GM03348 (cell line): Measurements from ENCODE around the gene CORO1A.
"Not testable (repeated sequence)": the region's sequence is repeated elsewhere in the genome, so short reads cannot be mapped to it uniquely, and the experiment has no call there.

Experiments
- DNase-seq: peaks from one replicate; pipeline ENCODE4 v3.0.0; 2012; ENCODE audit warnings: low spot score

The CORO1A gene

DNA sequence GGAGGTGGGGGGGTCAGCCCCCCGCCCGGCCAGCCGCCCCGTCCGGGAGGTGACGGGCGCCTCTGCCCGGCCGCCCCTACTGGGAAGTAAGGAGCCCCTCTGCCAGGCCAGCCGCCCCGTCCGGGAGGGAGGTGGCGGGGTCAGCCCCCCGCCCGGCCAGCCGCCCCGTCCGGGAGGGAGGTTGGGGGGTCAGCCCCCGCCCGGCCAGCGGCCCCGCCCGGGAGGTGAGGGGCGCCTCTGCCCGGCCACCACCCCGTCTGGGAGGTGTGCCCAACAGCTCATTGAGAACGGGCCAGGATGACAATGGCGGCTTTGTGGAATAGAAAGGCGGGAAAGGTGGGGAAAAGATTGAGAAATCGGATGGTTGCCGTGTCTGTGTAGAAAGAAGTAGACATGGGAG, 13.3 kb upstream of the CORO1A start:
- DNase-seq = not testable (repeated sequence)

DNA sequence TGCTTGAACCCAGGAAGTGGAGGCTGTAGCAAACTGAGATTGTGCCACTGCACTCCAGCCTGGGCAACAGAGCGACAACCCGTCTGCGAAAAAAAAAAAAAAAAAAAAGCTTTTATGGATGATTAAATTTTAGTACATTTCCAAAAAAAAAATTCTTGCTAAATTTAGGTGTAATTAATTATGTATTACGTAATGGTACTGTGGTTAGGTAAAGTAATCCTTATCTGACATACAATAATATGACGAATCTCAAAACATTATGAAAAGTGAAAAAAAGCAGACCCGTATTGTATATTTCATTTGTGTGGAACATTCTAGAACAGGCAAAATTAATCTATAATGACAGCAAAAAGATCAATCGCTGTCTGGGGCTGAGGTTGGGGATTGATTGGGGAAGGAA, 10.3 kb upstream of the CORO1A start:
- DNase-seq = no peak

DNA sequence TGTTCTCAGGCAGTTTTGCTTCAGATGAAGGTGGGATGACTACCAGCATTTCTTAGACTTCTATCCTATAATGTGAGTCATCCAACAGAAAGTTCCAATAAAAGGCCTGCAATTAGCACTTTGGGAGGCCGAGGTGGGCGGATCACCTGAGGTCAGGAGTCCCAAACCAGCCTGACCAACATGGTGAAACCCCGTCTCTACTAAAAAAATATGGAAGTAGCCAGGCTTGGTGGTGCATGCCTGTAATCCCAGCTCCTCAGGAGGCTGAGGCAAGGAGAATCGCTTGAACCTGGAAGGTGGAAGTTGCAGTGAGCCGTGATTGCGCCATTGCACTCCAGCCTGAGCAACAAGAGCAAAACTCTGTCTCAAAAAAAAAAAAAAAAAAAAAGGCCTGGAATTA, 6.5 kb upstream of the CORO1A start:
- not testable (repeated sequence) for DNase-seq

DNA sequence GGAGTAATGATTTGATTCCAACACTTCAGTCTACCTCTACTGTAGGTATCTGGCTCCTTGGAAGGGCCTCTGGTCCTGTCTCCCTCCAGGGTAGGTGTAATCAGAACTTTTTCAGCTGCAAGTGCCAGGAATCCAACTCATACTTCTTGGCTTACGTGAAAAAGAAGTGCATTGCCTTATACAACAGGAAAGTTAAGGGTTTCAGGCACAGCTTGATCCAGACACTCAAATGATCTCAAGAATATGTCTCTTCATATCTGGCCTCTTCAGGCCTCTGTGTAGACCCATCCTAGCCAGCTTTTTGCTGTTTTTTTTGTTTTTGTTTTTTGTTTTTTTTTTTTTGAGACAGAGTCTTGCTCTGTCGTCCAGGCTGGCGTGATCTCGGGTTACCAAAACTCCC, 4.2 kb upstream of the CORO1A start:
- no peak for DNase-seq

DNA sequence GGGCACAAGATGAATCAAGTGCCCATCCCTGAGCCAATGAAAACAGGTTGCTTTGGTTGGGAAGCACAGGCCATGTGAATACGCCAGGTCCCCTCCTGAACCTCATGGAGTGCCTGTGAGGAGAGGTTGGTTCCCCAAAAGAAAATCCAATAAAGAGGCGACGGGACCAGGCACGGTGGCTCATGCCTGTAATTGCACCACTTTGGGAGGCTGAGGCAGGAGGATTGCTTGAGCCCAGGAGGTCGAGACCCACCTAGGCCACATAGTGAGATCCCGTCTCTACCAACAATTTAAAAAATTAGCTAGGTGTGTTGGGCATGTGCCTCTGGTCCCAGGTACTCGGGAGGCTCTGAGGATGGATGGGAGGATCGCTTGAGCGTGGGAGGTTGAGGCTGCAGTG, 3.5 kb upstream of the CORO1A start:
- no peak for DNase-seq

DNA sequence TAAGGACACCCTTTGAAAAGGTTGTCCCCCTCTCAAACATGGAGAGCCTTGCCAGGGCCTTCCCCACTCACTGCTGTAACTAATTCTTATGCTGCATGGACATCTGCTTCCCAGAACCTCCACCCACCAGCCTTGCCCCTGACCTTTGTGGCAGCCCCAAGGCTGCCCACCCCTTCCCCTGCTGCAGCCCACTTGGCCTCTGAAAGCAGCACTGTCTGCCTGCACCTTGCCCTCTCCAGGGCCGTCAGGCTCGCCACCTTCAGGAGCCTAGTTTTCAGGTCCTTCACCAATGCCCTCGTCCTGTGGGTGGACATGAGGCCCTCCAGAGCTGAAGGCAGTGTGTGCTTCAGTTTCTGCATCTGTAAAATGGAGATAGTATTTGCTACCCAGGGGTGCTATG, 2.7 kb upstream of the CORO1A start:
- no peak for DNase-seq

DNA sequence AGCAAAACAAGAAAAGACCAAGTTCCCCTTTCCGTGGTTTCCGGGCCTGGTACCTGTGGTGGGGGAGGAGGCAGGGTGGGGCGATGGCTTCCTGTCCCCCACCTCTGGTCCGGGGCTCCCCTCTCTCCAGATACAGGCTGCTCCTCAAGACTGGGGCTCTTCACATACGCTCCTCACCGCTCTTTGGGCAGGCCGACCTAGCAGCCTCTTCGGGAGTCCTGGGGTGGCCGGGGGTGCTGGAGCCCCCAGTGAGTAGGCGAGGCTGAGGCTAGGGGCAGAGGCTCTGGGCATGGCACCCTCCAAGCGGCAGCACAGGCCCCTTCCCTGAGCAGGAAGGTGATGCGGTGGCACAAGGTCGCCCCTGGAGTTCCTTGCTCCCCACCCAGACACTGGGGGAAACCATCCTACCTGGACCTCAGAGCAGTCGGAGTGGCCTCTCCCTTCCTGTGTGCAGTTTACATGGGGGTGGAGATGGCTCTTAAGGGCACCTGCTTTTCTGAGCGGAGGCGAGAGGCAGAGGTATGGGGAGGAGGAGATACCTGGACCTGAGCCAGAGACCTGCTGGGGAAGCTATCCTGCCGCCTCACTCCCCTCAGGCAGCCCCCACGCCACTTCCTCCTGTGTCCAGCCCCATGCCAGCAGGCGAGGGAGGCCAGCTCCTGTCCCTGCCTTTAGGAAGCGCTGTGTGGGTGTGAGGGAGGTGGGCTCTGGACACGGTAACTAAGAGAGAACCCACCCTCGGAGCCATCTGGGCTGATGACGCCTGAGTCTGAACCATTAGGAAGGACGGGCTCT, 891 bp downstream of the CORO1A start:
- no peak for DNase-seq

DNA sequence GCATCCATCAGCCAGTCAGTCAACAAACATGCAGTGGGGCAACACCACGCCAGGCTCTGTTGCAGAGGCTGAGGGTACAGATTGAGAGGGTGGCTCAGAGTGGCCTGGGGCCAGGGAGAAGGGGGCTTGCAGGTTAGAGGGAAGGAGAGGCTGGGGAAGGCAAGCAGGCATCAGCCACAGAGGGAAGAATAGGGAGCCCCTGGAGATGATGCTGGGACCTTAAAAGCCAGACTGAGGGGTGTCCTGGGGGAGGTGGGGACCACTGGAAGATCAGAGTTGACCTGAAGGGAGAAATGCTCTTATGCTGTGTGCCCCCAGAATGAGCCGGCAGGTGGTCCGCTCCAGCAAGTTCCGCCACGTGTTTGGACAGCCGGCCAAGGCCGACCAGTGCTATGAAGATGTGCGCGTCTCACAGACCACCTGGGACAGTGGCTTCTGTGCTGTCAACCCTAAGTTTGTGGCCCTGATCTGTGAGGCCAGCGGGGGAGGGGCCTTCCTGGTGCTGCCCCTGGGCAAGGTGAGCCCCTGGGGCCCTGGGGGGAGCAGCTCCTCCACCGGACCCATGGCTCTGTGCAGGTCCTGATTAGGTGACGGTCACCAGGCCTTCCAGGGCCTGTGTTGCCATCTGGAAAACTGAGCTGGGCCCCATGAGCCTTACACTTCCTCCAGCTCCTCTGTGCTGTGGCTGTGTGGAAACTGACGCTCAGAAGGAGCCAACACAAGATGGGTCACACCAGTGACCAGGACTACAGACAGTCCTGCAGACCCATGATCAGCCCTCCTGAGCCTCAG, 1.7 kb downstream of the CORO1A start:
- no peak for DNase-seq

DNA sequence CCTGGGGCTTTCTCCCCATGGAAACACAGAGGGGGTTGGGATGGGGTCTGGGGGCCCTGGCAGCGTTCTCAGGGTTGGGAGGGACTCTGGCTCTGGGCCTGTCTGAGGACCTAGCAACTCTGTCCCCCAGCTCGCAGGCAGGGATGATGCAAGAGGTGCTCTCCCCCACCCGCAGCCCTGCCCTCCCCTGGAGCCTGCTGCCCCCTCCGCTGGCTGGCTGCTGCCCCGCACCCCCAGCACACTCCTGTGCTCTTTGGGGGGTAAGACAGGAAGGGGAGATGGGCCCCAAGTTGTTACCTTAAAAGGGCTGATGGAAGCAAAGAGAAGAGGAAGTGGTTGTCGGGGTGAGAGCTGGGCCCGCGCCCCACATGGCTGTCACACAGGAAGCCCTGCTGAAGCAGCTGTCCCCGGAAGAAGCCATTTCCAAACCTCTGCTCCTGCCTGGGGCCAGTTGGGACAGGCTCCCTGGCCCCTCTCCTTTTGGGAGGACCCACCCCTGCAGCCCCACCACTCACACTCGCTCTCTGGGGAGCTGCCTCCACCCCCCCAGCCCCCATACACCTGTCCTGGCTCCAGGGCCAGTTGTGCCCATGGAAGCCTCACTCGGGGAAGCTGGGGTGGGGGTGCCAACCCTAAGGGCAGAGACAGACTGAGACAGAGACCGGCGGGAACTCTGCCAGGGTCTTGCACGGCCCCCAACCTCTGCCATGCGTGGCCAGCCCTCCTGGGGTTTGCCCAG, 2.5 kb downstream of the CORO1A start:
- DNase-seq = no peak

DNA sequence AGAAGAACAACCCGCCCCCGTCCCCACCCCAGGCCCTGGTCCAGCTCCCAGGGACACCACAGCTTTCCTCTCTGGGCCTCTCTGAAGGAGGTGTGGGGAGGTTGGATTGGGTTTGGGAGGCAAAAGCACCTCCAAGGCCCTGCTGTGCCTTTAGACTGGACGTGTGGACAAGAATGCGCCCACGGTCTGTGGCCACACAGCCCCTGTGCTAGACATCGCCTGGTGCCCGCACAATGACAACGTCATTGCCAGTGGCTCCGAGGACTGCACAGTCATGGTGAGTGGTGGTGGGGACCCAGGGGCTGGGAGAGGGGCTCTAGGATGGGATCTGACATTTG, 3.0 kb downstream of the CORO1A start:
- DNase-seq = no peak

DNA sequence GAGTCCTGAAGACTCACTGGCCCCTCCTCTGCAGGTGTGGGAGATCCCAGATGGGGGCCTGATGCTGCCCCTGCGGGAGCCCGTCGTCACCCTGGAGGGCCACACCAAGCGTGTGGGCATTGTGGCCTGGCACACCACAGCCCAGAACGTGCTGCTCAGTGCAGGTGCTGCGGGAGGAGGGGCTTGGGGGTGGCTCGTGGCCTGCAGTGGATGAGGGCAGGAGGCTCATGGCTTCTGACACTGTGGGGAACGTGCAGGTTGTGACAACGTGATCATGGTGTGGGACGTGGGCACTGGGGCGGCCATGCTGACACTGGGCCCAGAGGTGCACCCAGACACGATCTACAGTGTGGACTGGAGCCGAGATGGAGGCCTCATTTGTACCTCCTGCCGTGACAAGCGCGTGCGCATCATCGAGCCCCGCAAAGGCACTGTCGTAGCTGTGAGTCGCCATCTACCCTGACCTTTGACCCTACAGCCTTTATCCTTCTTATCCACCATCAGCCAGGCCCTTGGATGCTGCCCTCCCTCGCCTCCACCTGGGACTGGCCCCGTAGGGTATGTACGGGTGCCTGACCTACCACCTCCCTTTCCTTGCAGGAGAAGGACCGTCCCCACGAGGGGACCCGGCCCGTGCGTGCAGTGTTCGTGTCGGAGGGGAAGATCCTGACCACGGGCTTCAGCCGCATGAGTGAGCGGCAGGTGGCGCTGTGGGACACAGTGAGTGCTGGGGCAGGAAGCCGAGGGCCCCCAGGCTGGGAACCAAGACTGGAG, 3.6 kb downstream of the CORO1A start:
- DNase-seq = peak; percentile 46

DNA sequence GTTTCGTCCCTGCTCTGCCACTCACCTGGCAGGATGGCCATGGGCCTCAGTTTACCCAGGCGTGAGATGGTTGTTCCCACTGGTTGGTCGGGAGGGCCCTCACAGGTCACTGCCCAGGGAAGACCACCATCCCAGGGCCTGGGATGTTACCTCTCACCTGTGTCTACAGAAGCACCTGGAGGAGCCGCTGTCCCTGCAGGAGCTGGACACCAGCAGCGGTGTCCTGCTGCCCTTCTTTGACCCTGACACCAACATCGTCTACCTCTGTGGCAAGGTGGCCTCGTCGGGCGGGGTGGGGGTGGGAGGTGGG, 4.1 kb downstream of the CORO1A start:
- DNase-seq = no peak

DNA sequence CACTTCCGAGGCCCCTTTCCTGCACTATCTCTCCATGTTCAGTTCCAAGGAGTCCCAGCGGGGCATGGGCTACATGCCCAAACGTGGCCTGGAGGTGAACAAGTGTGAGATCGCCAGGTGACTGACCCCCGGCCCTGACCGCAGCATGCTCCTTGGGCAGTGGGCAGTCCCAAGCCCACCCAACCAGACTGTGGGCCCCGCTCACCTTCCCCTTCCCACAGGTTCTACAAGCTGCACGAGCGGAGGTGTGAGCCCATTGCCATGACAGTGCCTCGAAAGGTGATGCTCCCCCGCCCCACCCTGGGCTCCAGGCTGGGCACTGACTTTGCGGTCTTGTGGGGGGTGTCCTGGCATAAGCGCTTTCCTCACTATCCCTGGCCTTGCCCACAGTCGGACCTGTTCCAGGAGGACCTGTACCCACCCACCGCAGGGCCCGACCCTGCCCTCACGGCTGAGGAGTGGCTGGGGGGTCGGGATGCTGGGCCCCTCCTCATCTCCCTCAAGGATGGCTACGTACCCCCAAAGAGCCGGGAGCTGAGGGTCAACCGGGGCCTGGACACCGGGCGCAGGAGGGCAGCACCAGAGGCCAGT, 4.7 kb downstream of the CORO1A start:
- no peak for DNase-seq

- DNase-seq = not testable (repeated sequence)
Observed at GRCh38 chr16:30191158-30191557, 7.8 kb downstream of the CORO1A start.

DNA sequence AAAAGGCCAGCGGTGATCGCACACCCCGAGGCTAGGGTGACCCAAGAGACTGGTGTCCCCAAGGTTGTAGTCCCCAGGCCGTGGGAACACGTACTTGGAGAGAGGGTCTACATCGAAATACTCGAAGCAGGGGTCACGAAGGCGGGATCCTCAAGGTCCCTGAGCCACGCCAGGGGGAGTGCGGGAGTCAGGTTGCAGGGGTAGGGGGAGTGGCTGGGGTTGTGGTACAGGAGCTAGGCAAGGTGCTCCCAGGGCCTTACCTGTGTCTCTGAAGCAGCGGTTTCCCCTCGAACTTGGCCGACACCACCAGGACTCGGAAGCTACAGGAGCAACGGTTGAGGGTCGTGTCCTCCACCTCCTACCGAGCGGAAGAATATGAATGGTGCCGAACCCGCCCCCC, 9.7 kb downstream of the CORO1A start:
- not testable (repeated sequence) for DNase-seq

DNA sequence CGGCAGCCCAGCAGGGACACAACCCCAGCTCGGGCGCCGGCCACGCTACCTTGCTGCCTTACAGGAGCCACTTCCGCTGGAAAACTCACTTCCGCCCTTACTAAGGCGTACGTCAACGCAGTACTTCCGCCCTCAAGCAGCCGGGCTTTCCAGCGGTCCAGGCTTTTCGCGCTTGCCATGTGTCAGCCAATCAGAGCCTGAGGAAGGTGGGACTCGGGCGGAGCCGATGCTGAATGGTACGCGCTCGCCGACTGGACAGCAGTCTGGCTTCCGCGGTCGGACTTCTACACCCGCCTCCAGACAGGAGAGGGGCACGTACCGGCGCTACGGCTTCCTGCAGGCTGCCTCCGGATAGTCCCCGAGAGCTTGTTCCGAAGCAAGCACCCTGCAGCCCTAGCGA, 10.2 kb downstream of the CORO1A start, which contains the start of the genes BOLA2B and SLX1A:
TSS of gene BOLA2B (minus strand) at position 52 of the 400 bp plus-strand sequence. CDS start 71 bp downstream, outside the sequence.
TSS of gene SLX1A (plus strand) at position 261 of the 400 bp plus-strand sequence. CDS start 210 bp downstream, outside the sequence.
- not testable (repeated sequence) for DNase-seq

DNA sequence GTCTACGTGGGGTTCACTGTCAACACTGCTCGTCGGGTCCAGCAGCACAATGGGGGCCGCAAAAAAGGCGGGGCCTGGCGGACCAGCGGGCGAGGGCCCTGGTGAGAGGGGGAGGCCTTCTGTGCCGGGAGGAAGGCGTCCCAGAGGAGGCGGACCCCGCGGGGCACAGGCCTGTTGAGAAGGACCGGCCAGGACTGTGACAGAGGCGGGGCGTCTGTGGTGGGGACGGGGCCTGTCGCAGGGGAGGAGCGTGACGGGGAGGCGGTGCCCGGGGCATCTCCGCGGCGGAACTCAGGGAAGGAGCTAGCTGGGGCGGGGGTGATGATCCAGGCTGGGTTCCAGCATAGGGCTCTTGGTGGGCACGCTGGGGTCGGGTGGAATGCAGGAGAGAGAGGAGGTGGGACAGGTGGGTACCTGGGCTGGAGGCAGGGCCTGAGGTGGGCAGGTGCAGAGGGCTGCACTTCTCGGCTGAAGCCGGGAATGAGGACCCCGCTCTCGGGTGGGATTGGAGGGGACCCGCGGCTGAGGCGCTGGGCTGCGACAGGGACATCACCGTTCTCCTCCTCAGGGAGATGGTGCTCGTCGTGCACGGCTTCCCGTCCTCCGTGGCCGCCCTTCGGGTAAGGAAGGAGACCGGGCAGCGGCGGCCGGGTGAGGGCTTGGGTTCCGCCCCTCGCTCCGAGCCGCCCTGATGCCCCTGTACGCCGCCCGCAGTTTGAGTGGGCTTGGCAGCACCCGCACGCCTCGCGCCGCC, 10.9 kb downstream of the CORO1A start:
- DNase-seq = not testable (repeated sequence)

- DNase-seq = not testable (repeated sequence)
Observed at GRCh38 chr16:30197001-30197400, 13.6 kb downstream of the CORO1A start.

- not testable (repeated sequence) for DNase-seq
Observed at GRCh38 chr16:30199049-30199448, 15.6 kb downstream of the CORO1A start, which contains the start of gene SULT1A3. SULT1A3 (plus strand) TSS chr16:30199255; CDS start chr16:30200729, 1,474 bp downstream.

DNA sequence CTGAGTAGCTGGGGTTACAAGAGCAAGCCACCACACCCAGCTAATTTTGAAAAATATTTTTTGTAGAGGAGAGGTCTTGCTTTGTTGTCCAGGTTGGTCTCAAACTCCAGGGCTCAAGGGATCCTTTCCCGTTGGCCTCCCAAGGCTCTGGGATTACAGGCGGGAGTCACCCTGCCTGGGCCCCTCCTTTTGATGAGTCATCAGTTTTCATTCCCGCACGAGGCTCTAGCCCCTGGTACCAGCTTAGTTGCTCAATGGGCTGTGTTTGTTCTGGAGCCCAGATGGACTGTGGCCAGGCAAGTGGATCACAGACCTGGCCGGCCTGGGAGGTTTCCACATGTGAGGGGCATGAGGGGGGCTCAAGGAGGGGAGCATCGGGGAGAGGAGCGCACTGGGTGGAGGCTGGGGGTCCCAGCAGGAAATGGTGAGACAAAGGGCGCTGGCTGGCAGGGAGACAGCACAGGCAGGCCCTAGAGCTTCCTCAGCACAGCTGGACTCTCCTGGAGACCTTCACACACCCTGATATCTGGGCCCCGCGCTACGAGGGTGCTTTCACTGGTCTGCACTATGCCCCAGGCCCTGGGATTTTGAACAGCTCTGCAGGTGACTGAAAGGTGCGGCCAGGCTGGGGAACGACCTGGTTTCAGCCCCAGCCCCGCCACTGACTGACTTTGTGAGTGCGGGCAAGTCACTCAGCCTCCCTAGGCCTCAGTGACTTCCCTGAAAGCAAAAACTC, 16.4 kb downstream of the CORO1A start:
- DNase-seq = not testable (repeated sequence)
